T-helper 2 cell treated with Interferon-gamma antibody and Interleukin-4, amounts not matched to agents 5 μg/mL and 100 μg/mL, for 36 hours (primary cell): ENCODE data around the gene PTGR1.

Source experiments
- DNase-seq: peaks from one replicate; pipeline ENCODE4 v3.0.0; 2021; ENCODE audit warnings: low spot score
- H3K27ac Mint-ChIP-seq: one replicate; pipeline ENCODE4 v1.8.0; 2021; ENCODE audit warnings: mild to moderate bottlenecking, mixed read lengths
- H3K27me3 Mint-ChIP-seq: one replicate; pipeline ENCODE4 v1.8.0; 2021; ENCODE audit warnings: low read depth, mixed read lengths
- H3K36me3 Mint-ChIP-seq: one replicate; pipeline ENCODE4 v1.8.0; 2021; ENCODE audit warnings: low read depth, mixed read lengths
- H3K4me1 Mint-ChIP-seq: one replicate; pipeline ENCODE4 v1.8.0; 2021; ENCODE audit warnings: low read depth, mixed read lengths
- H3K4me3 Mint-ChIP-seq: one replicate; pipeline ENCODE4 v1.8.0; 2022; ENCODE audit warnings: mild to moderate bottlenecking, moderate library complexity, mixed read lengths
- H3K9me3 Mint-ChIP-seq: one replicate; pipeline ENCODE4 v1.8.0; 2021; ENCODE audit warnings: mixed read lengths

The PTGR1 gene

GRCh38 chr9:111548623-111549022 is 50.8 kb downstream of the PTGR1 start:
- Mint-ChIP-seq H3K36me3 (peaks cover 23% of the 10 kb centered on the region), H3K27me3 (no peaks in the 10 kb centered on the region), H3K4me3 (no peak overlapping the region), H3K27ac (no peak overlapping the region), H3K4me1 (no peaks in the 10 kb centered on the region), H3K9me3 (peaks cover 84% of the 10 kb centered on the region)
- DNase-seq, result no peak

- Mint-ChIP-seq H3K27ac (no peak overlapping the region), H3K27me3 (no peaks in the 10 kb centered on the region), H3K9me3 (peaks cover 79% of the 10 kb centered on the region), H3K4me3 (no peak overlapping the region), H3K36me3 (peaks cover 44% of the 10 kb centered on the region), H3K4me1 (no peaks in the 10 kb centered on the region)
- no peak for DNase-seq
Measured at GRCh38 chr9:111542497-111543254, 56.8 kb downstream of the PTGR1 start.

GRCh38 chr9:111533099-111533790 is 66.2 kb downstream of the PTGR1 start:
- Mint-ChIP-seq H3K27ac (no peak overlapping the region), H3K4me1 (no peaks in the 10 kb centered on the region), H3K4me3 (no peak overlapping the region), H3K27me3 (no peaks in the 10 kb centered on the region), H3K9me3 (peaks cover 34% of the 10 kb centered on the region), H3K36me3 (peaks cover 34% of the 10 kb centered on the region)
- no peak for DNase-seq

GRCh38 chr9:111531716-111532115 is 67.7 kb downstream of the PTGR1 start:
- Mint-ChIP-seq H3K36me3 (peaks cover 33% of the 10 kb centered on the region), H3K27ac (no peak overlapping the region), H3K4me3 (no peak overlapping the region), H3K27me3 (no peaks in the 10 kb centered on the region), H3K9me3 (peaks cover 31% of the 10 kb centered on the region), H3K4me1 (peaks cover 5% of the 10 kb centered on the region)
- DNase-seq, result no peak

GRCh38 chr9:111529787-111530186 is 69.7 kb downstream of the PTGR1 start:
- Mint-ChIP-seq H3K27me3 (no peaks in the 10 kb centered on the region), H3K4me3 (no peak overlapping the region), H3K9me3 (peaks cover 24% of the 10 kb centered on the region), H3K4me1 (peaks cover 16% of the 10 kb centered on the region), H3K27ac (no peak overlapping the region), H3K36me3 (peaks cover 28% of the 10 kb centered on the region)
- DNase-seq, result no peak

GRCh38 chr9:111527347-111527746 is 72.1 kb downstream of the PTGR1 start:
- peaks cover 18% of the 10 kb centered on the region for H3K36me3 Mint-ChIP-seq
- peaks cover 4% of the 10 kb centered on the region for H3K9me3 Mint-ChIP-seq
- no peak overlapping the region for H3K4me3 Mint-ChIP-seq

GRCh38 chr9:111525056-111525977 is 74.1 kb downstream of the PTGR1 start, which contains the start of gene ZNF483:
Gene ZNF483, plus strand, starts transcription at chr9:111525179. Its CDS starts 2,217 bp downstream, at chr9:111527396.
- peak within 1 kb of the TSS; percentile 88 for H3K27ac Mint-ChIP-seq

More at GRCh38 chr9:111527347-111527746, 72.1 kb downstream of the PTGR1 start:
- DNase-seq, result peak; percentile 7
- Mint-ChIP-seq H3K27ac (no peak overlapping the region), H3K4me1 (peaks cover 19% of the 10 kb centered on the region), H3K27me3 (no peaks in the 10 kb centered on the region)

GRCh38 chr9:111524731-111525055 is 74.8 kb downstream of the PTGR1 start:
- no peak for DNase-seq
- Mint-ChIP-seq H3K4me3 (peak overlapping the region; percentile 89), H3K27me3 (no peaks in the 10 kb centered on the region), H3K9me3 (peaks cover 4% of the 10 kb centered on the region), H3K4me1 (peaks cover 19% of the 10 kb centered on the region), H3K27ac (peak overlapping the region; percentile 46), H3K36me3 (peaks cover 10% of the 10 kb centered on the region)

More at GRCh38 chr9:111525056-111525977, 74.1 kb downstream of the PTGR1 start, which contains the start of gene ZNF483:
- peaks cover 10% of the 10 kb centered on the region for H3K36me3 Mint-ChIP-seq
- DNase-seq, result peak; percentile 58
- H3K27me3 Mint-ChIP-seq, result no peaks in the 10 kb centered on the region
- H3K4me1 Mint-ChIP-seq, result peaks cover 19% of the 10 kb centered on the region
- H3K9me3 Mint-ChIP-seq, result peaks cover 4% of the 10 kb centered on the region
- peak within 1 kb of the TSS; percentile 89 for H3K4me3 Mint-ChIP-seq

GRCh38 chr9:111516061-111516465 is 83.4 kb downstream of the PTGR1 start:
- Mint-ChIP-seq H3K27me3 (no peaks in the 10 kb centered on the region), H3K27ac (no peak overlapping the region), H3K4me1 (no peaks in the 10 kb centered on the region), H3K9me3 (peaks cover 3% of the 10 kb centered on the region), H3K36me3 (no peaks in the 10 kb centered on the region), H3K4me3 (no peak overlapping the region)
- DNase-seq, result no peak

- Mint-ChIP-seq H3K27ac (no peak overlapping the region), H3K27me3 (no peaks in the 10 kb centered on the region), H3K9me3 (peaks cover 11% of the 10 kb centered on the region), H3K36me3 (no peaks in the 10 kb centered on the region), H3K4me1 (no peaks in the 10 kb centered on the region), H3K4me3 (no peak overlapping the region)
- no peak for DNase-seq
Measured at GRCh38 chr9:111514967-111515366, 84.5 kb downstream of the PTGR1 start.
